NCI-H128 (cell line): ENCODE results near the gene TENT5D.
"Not testable (repeated sequence)": the region's sequence is repeated elsewhere in the genome, so short reads cannot be mapped to it uniquely, and the experiment has no call there.

Source experiments
- DNase-seq: peaks from one replicate; lab custom pipeline; 2025; ENCODE audit not compliant: unreplicated experiment; lab: John Stamatoyannopoulos, UW

The TENT5D gene

DNA sequence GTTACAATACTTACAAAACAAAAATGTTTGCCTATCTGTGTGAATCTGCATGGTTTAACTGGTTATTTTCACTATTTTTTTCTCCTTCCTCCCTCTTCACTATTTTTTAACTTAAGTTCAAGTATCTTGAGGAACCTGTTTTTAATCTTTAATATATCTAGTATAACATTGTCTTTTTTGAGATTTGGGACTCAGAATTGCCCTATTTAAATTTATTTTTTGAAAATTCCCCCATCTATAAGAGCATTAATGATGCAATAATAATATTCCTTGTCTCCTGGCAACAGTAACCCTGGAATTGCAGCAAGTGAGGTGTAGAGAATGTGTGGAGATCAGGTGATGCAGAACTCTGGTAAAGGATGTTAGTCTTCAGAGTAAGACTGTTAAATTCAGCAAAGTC, at the start of gene TENT5D:
TSS of gene TENT5D (plus strand) at position 301 of the 400 bp plus-strand sequence. CDS start 22,093 bp downstream, outside the sequence.
- DNase-seq, result no peak

DNA sequence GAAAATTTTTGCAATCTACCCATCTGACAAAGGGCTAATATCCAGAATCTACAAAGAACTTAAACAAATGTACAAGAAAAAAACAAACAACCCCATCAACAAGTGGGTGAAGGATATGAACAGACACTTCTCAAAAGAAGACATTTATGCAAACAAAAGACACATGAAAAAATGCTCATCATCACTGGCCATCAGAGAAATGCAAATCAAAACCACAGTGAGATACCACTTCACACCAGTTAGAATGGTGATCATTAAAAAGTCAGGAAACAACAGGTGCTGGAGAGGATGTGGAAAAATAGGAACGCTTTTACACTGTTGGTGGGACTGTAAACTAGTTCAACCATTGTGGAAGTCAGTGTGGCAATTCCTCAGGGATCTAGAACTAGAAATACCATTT, 34.6 kb upstream of the TENT5D start:
- DNase-seq, result not testable (repeated sequence)

DNA sequence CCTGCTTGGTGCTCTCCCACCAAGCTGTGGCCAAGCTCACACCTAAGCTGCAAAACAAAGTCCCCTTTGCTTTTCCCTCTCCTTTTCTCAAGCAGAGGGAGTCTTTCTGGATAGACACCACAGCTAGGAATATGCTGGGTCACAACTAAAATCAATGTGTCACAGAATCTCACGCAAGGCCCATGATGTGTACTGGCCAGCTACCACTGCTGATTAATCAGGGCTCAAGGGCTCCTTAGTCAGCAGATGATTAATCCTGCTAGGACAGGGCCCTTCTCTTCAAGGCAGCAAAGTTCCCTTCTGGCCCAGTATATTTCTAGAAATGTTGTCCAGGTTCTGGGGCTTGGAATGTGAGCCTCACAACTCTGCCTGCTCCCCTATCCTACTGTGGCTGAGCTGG, 32.0 kb upstream of the TENT5D start:
- DNase-seq, result no peak

DNA sequence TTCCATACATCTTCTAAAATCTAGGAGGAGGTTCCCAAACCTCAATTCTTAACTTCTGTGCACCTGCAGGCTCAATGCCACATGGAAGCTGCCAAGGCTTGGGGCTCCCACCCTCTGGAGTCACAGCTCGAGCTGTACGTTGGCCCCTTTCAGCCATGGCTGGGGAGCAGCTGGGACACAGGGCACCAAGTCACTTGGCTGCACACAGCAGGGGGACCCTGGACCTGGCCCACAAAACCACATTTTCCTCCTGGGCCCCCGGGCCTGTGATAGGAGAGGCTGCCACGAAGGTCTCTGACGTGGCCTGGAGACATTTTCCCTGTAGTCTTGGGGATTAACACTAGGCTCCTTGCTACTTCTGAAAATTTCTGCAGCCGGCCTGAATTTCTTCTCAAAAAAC, 8.2 kb upstream of the TENT5D start:
- no peak for DNase-seq

DNA sequence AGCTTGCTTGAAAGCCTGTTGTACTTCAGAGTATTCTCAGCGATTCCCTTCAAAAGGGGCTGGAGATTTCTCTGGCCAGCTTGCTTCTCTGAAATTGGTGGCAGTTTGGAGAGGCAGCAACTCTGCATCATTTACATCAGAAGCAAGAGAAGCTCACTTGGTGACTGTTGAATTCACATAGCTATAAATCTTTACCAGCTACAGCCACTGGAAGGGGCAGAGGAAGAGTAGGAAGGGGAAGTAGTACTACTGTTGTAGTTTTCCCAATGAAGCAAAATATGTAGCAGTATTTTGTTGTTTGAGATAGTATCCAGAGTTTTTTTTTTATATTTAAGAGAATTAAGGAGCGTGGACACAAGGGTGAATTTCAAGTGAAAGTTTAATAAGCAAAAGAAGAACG, 2.8 kb downstream of the TENT5D start:
- DNase-seq, result no peak

DNA sequence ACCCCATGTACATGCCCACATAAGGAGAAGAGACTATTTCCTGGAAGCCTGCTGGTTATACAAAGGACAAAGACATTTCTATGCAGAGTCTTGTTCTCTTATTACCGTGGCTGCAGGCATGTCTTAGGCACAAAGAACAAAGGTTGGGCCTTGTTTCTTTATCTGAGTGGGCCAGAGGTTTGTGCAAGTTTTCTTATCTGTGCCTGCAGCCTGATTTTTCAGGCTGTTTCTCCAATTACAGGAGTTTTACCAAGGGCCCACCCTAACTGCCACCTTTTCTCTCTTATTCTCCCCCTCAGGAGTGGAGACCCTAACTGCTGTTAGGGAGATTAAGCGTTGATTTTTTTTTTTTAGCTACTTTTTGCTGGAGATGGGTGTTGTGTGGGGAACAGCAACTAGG, 3.5 kb downstream of the TENT5D start:
- DNase-seq, result no peak

DNA sequence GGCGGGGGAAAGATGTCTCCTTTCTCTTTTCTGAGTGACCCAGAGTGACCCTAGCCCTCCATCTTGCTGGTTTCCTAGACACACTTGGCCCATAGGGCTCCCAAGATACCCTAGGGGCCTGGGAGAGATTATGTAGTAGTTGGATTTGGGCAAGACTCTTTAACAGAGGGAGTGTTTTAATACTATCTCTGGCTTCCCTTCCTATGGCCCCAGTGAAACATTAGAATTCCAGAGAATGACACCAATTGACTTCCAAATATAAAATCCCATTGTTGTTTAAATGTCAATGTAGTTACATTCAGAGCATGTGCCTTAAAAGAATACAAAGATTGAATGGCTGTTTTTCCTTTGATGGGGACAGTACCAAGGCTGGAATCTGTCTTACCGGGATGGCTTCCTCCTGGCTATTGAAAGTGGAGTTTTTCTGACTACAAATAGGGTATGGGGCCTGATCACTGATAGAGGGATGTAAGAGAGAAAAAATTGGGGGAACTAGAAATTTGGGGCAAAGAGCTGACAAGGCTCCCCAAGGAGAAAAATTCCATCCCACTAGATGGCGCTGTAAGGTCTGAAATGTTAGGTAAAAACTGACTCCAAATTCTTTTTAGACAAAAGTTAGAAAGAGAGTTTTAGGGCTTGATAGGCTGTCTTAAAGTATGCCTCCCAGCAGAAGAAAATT, 10.7 kb downstream of the TENT5D start:
- no peak for DNase-seq

DNA sequence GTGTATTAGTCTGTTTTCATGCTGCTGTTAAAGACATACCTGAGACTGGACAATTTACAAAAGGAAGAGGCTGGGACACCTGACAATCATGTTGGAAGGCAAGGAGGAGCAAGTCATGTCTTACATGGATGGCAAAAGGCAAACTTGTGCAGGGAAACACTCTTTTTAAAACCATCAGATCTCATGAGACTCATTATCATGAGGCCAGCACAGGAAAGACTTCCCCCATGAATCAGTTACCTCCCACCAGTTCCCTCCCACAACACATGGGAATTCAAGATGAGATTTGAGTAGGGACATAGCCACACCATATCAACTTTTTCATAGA, 11.2 kb downstream of the TENT5D start:
- DNase-seq, result no peak

DNA sequence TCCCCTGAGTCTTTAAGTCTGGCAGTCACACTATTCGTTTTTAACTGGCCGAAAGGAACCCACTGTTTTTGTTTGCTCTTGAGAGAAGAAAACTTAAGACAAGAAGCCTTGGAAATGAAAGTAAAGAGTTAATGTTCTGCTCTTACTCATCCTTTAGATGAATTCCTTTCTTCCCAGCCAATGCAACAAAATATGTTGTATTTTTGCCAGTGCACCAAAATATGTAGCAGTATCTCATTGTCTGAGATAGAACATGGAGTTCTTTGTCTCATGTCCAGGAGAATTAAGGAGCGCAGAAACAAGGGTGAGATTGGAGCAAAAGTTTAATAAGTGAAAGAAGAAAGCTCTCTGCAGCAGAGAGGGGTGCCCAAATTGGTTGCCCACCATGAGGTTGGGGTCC, 12.2 kb downstream of the TENT5D start:
- no peak for DNase-seq

DNA sequence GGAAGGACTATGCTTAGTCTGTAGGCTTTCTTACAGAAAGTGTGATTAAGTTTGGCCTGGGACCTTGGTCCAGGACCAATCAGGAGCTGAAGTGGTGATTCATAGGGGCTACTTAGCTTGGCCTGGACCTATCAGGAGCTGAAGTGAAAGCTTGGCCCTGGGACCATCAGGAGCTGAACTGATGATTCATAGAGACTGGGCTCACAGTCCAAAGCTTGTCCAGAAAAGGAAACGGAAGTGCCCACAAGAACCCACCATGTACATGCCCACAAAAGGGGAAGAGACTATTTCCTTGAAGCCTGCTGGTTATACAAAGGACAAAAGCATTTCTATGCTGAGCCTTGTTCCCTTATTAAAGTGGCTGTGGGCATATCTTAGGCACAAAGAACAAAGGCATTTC, 12.6 kb downstream of the TENT5D start:
- no peak for DNase-seq

DNA sequence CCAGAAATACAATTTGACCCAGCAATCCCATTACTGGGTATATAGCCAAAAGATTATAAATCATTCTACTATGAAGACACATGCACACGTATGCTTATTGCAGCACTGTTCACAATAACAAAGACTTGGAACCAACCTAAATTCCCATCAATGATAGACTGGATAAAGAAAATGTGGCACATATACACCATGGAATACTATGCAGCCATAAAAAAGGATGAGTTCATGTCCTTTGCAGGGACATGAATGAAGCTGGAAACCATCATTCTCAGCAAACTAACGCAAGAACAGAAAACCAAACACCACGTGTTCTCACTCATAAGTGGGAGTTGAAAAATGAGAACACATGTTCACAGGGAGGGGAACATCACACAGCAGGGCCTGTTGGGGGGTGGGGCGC, 47.9 kb downstream of the TENT5D start:
- DNase-seq, result not testable (repeated sequence)

DNA sequence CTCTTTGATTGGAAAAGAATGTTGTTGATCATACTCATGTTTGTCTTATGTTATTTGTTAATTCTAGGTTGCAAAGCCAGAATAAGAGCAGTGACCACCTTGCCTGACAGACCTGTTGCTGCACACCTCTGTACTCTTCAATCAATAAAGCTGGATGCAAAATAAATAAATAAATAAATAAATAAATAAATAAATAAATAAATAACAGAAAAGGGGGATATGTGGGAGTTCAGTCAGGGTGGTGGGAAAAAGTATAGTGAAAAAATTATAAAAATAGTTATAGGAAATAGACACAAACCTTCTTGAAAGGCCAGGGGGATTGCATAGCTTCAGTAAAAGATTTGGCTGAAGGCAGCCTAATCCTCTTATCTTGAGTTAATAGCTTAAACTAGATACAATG, 51.3 kb downstream of the TENT5D start:
- DNase-seq, result no peak

DNA sequence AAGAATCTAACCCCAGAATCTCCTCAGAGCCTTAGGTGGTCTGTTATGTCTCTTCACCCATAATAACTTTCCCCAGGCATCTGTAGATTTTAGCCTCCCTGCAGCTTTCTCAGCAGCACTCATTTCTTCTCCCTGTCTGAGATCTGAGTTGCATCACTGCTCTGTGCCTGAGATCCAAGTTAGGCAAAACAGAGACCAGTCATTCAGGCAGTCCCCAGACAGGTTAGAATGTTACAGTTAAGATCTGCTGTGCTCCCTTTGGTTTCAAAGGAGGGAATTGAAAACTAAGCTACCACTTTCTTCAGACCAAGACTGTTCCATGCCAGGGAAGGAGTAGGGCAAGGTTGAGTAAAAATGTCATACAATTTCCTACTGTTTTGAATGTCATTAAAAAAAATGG, 65.3 kb downstream of the TENT5D start:
- no peak for DNase-seq

DNA sequence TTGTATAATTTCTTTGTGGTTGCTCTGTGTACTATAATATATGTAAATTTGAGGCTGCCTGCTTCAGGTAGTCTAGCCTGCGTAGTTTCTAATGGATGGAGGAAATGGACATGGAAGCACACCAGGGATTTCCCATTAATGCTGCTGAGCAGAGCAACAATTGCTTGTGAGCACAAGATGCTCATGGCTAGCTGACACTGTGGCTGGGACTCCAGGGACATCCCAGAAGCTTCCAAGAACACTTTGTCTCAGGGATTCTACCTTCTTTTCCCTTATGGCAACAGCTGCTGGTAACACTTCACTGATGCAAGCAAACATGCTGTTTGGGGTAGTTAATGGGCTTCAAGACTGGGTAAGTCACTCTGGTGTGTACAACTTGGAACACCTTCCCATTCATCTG, 66.1 kb downstream of the TENT5D start:
- no peak for DNase-seq

DNA sequence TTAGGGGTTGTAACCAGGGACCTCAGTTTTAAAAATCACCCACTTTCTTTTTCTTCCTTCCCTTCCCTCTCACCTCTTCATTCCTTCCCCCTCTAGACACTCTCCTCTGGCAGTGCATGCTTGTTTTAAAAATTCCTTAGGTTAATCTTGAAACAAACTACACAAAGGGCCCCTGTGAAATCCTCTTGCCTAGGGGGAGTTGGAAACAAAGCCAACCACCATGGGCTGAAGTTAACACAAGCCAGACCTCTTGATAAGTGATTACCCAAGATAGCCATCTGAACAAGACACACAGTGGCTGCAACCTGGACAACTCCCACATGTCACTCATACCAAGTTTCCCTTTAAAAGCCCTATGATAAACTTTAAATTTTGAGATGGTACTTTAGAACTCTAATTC, 68.9 kb downstream of the TENT5D start:
- DNase-seq, result no peak
